Measurements from ENCODE around the gene SESTD1. TPM values are rescaled to one million over a fixed set of nuclear protein-coding genes. Genes with fewer than 3 reads are reported as not detected.

SESTD1 gene
- total and polyA plus RNA-seq, 2 experiments from 2014 or later = 12.6 to 21.6 TPM

DNA sequence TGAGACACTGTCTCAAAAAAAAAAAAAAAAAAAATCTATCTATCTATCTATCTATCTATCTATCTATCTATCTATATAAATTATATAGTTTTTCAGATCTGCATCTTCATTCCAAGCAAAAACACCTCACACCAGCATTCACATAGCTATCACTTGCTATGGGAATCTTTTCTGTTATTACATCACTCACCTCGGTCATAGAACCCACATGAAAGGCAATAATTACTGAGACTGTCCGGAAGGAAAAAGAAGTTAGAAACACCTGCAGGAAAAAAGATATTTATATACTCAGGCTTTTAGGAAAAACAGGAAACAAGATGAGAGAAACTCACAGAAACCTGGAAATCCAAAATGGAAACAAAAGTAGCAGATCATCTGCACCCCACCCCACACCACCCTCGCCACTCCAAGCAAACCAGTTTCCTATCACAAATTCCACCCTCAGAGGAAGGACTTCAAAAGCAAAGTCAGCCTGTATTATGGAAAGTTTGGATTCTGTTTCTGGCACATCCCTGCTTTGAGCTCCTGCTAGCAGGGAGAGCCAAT is 192.7 kb downstream of the SESTD1 start (continued):
- no peak for TF ChIP-seq NANOG (IDR thresholded peaks at IDR 0.05; ENCODE audit: borderline replicate concordance)
- TF ChIP-seq, protein P1, sequence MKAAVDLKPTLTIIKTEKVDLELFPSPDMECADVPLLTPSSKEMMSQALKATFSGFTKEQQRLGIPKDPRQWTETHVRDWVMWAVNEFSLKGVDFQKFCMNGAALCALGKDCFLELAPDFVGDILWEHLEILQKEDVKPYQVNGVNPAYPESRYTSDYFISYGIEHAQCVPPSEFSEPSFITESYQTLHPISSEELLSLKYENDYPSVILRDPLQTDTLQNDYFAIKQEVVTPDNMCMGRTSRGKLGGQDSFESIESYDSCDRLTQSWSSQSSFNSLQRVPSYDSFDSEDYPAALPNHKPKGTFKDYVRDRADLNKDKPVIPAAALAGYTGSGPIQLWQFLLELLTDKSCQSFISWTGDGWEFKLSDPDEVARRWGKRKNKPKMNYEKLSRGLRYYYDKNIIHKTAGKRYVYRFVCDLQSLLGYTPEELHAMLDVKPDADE (IDR thresholded peaks at IDR 0.05) = no peak

DNA sequence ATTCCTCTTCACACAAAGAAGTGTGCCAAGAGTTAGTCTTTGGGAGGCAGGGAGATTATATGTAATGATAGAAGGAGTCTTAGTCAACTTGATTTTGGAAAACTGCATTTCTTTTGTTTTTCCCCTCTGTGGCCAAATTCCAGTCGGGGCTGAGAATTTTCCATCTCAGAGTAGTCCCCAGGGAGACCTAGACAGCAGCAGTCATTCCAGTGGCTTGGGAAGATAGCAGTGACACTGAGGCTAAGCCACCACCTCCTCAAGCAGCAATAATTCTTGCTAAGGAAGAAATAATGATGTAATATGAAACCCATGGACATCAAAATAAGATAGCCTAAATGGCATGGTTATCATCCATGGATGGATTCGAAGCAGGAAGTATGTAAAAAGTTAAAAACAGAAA is 193.7 kb downstream of the SESTD1 start:
- Histone ChIP-seq H3K4me1 (ENCODE audit: insufficient read depth) (no peaks in the 10 kb centered on the region), H3K4me2 (no peak overlapping the region), H3K27ac (ENCODE audit: low read depth) (no peak overlapping the region), H3K4me3 (no peak overlapping the region), H3K27me3 (ENCODE audit: insufficient read depth) (no peaks in the 10 kb centered on the region), H3K79me2 (replicated peaks; ENCODE audit: insufficient read depth) (no peaks in the 10 kb centered on the region), H3K9me2 (ENCODE audit: insufficient read depth) (peaks cover 6% of the 10 kb centered on the region; the same call in 1 of the 2 replicates), H3F3A (replicated peaks; ENCODE audit: low read depth) (no peaks in the 10 kb centered on the region), H4K20me1 (replicated peaks; ENCODE audit: insufficient read depth) (no peaks in the 10 kb centered on the region), H2AFZ (no peak overlapping the region), H3K36me3 (ENCODE audit: insufficient read depth) (no peaks in the 10 kb centered on the region; the same call in 1 of the 2 replicates)
- no peak for DNase-seq (ENCODE audit: low spot score)
- Mint-ChIP-seq H3K36me3 (ENCODE audit: low read depth) (peaks cover 17% of the 10 kb centered on the region), H3K4me1 (no peaks in the 10 kb centered on the region; the same call in 2 of the 3 replicates), H3K9me3 (peaks cover 27% of the 10 kb centered on the region), H3K27me3 (ENCODE audit: insufficient read depth, low read depth, poor library complexity) (no peaks in the 10 kb centered on the region), H3K4me3 (no peak overlapping the region), H3K27ac (no peak overlapping the region)
- ATAC-seq = no peak
- TF ChIP-seq STAT1 (IDR thresholded peaks at IDR 0.05; ENCODE audit: unreplicated experiment) (no peak), CREB1 (CRISPR knock-in tag; IDR thresholded peaks at IDR 0.05; ENCODE audit: low read depth) (no peak), NANOG (IDR thresholded peaks at IDR 0.05; ENCODE audit: borderline replicate concordance) (no peak), POLR2AphosphoS5 (IDR thresholded peaks at IDR 0.05; ENCODE audit: low read depth) (no peak), ZNF331 (CRISPR knock-in tag; IDR thresholded peaks at IDR 0.05; ENCODE audit: low read depth) (no peak), EZH2 (IDR thresholded peaks at IDR 0.05; ENCODE audit: low read depth, unreplicated experiment) (no peak), ZNF114 (CRISPR knock-in tag; IDR thresholded peaks at IDR 0.05) (no peak), REST (IDR thresholded peaks at IDR 0.05; ENCODE audit: unreplicated experiment) (no peak)
- TF ChIP-seq, protein P1 (IDR thresholded peaks at IDR 0.05) = no peak
- TF ChIP-seq, protein P2, sequence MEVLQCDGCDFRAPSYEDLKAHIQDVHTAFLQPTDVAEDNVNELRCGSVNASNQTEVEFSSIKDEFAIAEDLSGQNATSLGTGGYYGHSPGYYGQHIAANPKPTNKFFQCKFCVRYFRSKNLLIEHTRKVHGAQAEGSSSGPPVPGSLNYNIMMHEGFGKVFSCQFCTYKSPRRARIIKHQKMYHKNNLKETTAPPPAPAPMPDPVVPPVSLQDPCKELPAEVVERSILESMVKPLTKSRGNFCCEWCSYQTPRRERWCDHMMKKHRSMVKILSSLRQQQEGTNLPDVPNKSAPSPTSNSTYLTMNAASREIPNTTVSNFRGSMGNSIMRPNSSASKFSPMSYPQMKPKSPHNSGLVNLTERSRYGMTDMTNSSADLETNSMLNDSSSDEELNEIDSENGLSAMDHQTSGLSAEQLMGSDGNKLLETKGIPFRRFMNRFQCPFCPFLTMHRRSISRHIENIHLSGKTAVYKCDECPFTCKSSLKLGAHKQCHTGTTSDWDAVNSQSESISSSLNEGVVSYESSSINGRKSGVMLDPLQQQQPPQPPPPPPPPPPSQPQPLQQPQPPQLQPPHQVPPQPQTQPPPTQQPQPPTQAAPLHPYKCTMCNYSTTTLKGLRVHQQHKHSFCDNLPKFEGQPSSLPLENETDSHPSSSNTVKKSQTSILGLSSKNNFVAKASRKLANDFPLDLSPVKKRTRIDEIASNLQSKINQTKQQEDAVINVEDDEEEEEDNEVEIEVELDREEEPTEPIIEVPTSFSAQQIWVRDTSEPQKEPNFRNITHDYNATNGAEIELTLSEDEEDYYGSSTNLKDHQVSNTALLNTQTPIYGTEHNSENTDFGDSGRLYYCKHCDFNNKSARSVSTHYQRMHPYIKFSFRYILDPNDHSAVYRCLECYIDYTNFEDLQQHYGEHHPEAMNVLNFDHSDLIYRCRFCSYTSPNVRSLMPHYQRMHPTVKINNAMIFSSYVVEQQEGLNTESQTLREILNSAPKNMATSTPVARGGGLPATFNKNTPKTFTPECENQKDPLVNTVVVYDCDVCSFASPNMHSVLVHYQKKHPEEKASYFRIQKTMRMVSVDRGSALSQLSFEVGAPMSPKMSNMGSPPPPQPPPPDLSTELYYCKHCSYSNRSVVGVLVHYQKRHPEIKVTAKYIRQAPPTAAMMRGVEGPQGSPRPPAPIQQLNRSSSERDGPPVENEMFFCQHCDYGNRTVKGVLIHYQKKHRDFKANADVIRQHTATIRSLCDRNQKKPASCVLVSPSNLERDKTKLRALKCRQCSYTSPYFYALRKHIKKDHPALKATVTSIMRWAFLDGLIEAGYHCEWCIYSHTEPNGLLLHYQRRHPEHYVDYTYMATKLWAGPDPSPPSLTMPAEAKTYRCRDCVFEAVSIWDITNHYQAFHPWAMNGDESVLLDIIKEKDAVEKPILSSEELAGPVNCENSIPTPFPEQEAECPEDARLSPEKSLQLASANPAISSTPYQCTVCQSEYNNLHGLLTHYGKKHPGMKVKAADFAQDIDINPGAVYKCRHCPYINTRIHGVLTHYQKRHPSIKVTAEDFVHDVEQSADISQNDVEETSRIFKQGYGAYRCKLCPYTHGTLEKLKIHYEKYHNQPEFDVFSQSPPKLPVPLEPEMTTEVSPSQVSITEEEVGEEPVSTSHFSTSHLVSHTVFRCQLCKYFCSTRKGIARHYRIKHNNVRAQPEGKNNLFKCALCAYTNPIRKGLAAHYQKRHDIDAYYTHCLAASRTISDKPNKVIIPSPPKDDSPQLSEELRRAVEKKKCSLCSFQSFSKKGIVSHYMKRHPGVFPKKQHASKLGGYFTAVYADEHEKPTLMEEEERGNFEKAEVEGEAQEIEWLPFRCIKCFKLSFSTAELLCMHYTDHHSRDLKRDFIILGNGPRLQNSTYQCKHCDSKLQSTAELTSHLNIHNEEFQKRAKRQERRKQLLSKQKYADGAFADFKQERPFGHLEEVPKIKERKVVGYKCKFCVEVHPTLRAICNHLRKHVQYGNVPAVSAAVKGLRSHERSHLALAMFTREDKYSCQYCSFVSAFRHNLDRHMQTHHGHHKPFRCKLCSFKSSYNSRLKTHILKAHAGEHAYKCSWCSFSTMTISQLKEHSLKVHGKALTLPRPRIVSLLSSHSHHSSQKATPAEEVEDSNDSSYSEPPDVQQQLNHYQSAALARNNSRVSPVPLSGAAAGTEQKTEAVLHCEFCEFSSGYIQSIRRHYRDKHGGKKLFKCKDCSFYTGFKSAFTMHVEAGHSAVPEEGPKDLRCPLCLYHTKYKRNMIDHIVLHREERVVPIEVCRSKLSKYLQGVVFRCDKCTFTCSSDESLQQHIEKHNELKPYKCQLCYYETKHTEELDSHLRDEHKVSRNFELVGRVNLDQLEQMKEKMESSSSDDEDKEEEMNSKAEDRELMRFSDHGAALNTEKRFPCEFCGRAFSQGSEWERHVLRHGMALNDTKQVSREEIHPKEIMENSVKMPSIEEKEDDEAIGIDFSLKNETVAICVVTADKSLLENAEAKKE (CRISPR knock-in tag; IDR thresholded peaks at IDR 0.05) = no peak
- TF ChIP-seq, protein P3, sequence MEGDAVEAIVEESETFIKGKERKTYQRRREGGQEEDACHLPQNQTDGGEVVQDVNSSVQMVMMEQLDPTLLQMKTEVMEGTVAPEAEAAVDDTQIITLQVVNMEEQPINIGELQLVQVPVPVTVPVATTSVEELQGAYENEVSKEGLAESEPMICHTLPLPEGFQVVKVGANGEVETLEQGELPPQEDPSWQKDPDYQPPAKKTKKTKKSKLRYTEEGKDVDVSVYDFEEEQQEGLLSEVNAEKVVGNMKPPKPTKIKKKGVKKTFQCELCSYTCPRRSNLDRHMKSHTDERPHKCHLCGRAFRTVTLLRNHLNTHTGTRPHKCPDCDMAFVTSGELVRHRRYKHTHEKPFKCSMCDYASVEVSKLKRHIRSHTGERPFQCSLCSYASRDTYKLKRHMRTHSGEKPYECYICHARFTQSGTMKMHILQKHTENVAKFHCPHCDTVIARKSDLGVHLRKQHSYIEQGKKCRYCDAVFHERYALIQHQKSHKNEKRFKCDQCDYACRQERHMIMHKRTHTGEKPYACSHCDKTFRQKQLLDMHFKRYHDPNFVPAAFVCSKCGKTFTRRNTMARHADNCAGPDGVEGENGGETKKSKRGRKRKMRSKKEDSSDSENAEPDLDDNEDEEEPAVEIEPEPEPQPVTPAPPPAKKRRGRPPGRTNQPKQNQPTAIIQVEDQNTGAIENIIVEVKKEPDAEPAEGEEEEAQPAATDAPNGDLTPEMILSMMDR (conservative IDR thresholded peaks at IDR 0.05; ENCODE audit: low read depth in 2 of 2) = no peak
